H1 (cell line): ENCODE results near the gene PRDM15. TPM values are rescaled to one million over a fixed set of nuclear protein-coding genes. Genes with fewer than 3 reads are reported as not detected.

ENCODE experiments used
- CTCF ChIA-PET: fragments of 300-600 bp; sonication (Branson Sonifier 250); formaldehyde crosslinking; loops from one replicate; lab custom pipeline; 2021; ENCODE audit not compliant: partially characterized antibody; lab: Charles Lee
- POLR2A ChIA-PET: fragments of 300-600 bp; sonication (Branson Sonifier 250); formaldehyde crosslinking; loops from one replicate; lab custom pipeline; 2021; ENCODE audit warnings: inconsistent platforms; ENCODE audit not compliant: partially characterized antibody; lab: Charles Lee
- DNase-seq, 2 experiments: peaks; one replicate each; pipeline versions ENCODE4 v3.0.0 to v3.0.0-alpha.2; 2010 to 2022; ENCODE audit warnings: low spot score in 2 of 2, low read depth in 1 of 2, mixed read lengths in 1 of 2
- FAIRE-seq: peaks from 2 replicates; lab custom pipeline; 2011; peaks lifted over from hg19 to GRCh38; lab: Jason Lieb, UNC
- H2AFZ ChIP-seq: 2 replicates; pipeline ENCODE4 v1.8.1; 2012; ENCODE audit warnings: low read length, inconsistent platforms
- H2AK5ac ChIP-seq: 2 replicates; pipeline ENCODE4 v1.6.1; 2013; ENCODE audit warnings: low read depth, low read length
- H2BK120ac ChIP-seq: replicated peaks from 2 replicates; pipeline ENCODE3; 2013; ENCODE audit warnings: low read depth, low read length, inconsistent platforms
- H2BK12ac ChIP-seq: 2 replicates; pipeline ENCODE4 v1.6.1; 2013; ENCODE audit warnings: low read depth, low read length
- H2BK15ac ChIP-seq: 2 replicates; pipeline ENCODE4 v1.6.1; 2013; ENCODE audit warnings: low read length
- H2BK20ac ChIP-seq: 2 replicates; pipeline ENCODE4 v1.6.1; 2013; ENCODE audit warnings: low read length
- H2BK5ac ChIP-seq: 2 replicates; pipeline ENCODE4 v1.6.1; 2013; ENCODE audit warnings: low read depth, low read length
- H3K14ac ChIP-seq: 2 replicates; pipeline ENCODE4 v1.6.1; 2013; ENCODE audit warnings: inconsistent platforms; ENCODE audit not compliant: insufficient read length
- H3K18ac ChIP-seq: 2 replicates; pipeline ENCODE4 v1.6.1; 2013; ENCODE audit warnings: low read length; ENCODE audit errors: extremely low read depth
- H3K23ac ChIP-seq: 2 replicates; pipeline ENCODE4 v1.6.1; 2013; ENCODE audit warnings: inconsistent platforms; ENCODE audit not compliant: insufficient read length
- H3K23me2 ChIP-seq: 2 replicates; pipeline ENCODE4 v1.6.1; 2013; ENCODE audit warnings: low read depth, low read length
- H3K27ac ChIP-seq: 2 replicates; pipeline ENCODE4 v1.6.1; 2011; ENCODE audit warnings: low read depth, low read length, inconsistent platforms
- H3K27me3 ChIP-seq, 4 experiments: replicated peaks in 1 of 4; 1 replicate in 1 of 4; 2 replicates in 3 of 4; pipeline versions ENCODE4 v1.6.1 to v1.8.1; 2011 to 2013; ENCODE audit warnings: low read length in 3 of 4, mild to moderate bottlenecking in 3 of 4, inconsistent platforms in 2 of 4, mixed read lengths in 2 of 4, moderate library complexity in 1 of 4; ENCODE audit not compliant: control insufficient read depth in 3 of 4, insufficient read depth in 3 of 4; ENCODE audit errors: extremely low read depth in 1 of 4
- H3K36me3 ChIP-seq, 4 experiments: 2 replicates each; pipeline versions ENCODE4 v1.6.1 to v1.8.1; 2011 to 2013; ENCODE audit warnings: mild to moderate bottlenecking in 4 of 4, low read length in 3 of 4, moderate library complexity in 2 of 4, control low read depth in 1 of 4, inconsistent platforms in 1 of 4; ENCODE audit not compliant: insufficient read depth in 4 of 4, control insufficient read depth in 2 of 4
- H3K4ac ChIP-seq: replicated peaks from 2 replicates; pipeline ENCODE3; 2013; ENCODE audit warnings: low read length, low read depth, mixed read lengths, inconsistent platforms; ENCODE audit not compliant: insufficient read length
- H3K4me1 ChIP-seq, 4 experiments: replicated peaks in 1 of 4; 1 replicate in 1 of 4; 2 replicates in 3 of 4; pipeline versions ENCODE4 v1.6.1 to v1.8.1; 2011 to 2013; ENCODE audit warnings: low read length in 3 of 4, inconsistent platforms in 2 of 4, mixed read lengths in 1 of 4; ENCODE audit not compliant: insufficient read depth in 4 of 4, control insufficient read depth in 3 of 4
- H3K4me2 ChIP-seq, 2 experiments: 2 replicates each; pipeline versions ENCODE4 v1.6.1 to v1.8.1; 2011 to 2013; ENCODE audit warnings: low read depth in 2 of 2, low read length in 2 of 2, control low read depth in 1 of 2, inconsistent platforms in 1 of 2, mild to moderate bottlenecking in 1 of 2; ENCODE audit not compliant: insufficient read depth in 1 of 2
- H3K4me3 ChIP-seq, 4 experiments: fragments of 200-600, 300-600 bp in 1 of 4; sonication (generic), shearing (Covaris generic), sonication (Bioruptor Twin) in 1 of 4; 2 replicates each; pipeline versions ENCODE4 v1.5.1 to v1.8.1; 2011 to 2016; ENCODE audit warnings: low read length in 4 of 4, low read depth in 3 of 4, control low read depth in 2 of 4, inconsistent platforms in 2 of 4, mild to moderate bottlenecking in 2 of 4, mixed read lengths in 1 of 4, moderate library complexity in 1 of 4; ENCODE audit not compliant: insufficient read depth in 2 of 4; ENCODE audit errors: extremely low read depth in 1 of 4
- H3K56ac ChIP-seq: replicated peaks from 2 replicates; pipeline ENCODE3; 2013; ENCODE audit warnings: low read depth, mild to moderate bottlenecking, mixed read lengths, low read length, inconsistent platforms; ENCODE audit not compliant: insufficient read length
- H3K79me1 ChIP-seq: 2 replicates; pipeline ENCODE4 v1.6.1; 2013; ENCODE audit warnings: low read depth, low read length, control low read depth
- H3K79me2 ChIP-seq, 2 experiments: 2 replicates each; pipeline versions ENCODE4 v1.6.1 to v1.8.1; 2012 to 2013; ENCODE audit warnings: low read length in 2 of 2, mild to moderate bottlenecking in 2 of 2, inconsistent platforms in 1 of 2; ENCODE audit not compliant: insufficient read depth in 2 of 2, control insufficient read depth in 1 of 2
- H3K9ac ChIP-seq, 4 experiments: replicated peaks in 1 of 4; 1 replicate in 1 of 4; 2 replicates in 3 of 4; pipeline versions ENCODE4 v1.6.1 to v1.8.1; 2011 to 2013; ENCODE audit warnings: low read depth in 3 of 4, low read length in 3 of 4, control low read depth in 2 of 4, mild to moderate bottlenecking in 2 of 4, moderate library complexity in 2 of 4, inconsistent platforms in 1 of 4; ENCODE audit errors: extremely low read depth in 1 of 4
- H3K9me3 ChIP-seq, 2 experiments: 2 replicates each; pipeline versions ENCODE4 v1.6.1 to v1.8.1; 2012 to 2013; ENCODE audit warnings: mild to moderate bottlenecking in 2 of 2, moderate library complexity in 2 of 2, control low read depth in 1 of 2, inconsistent platforms in 1 of 2, low read depth in 1 of 2, low read length in 1 of 2, mixed read lengths in 1 of 2; ENCODE audit not compliant: insufficient read depth in 2 of 2
- H4K20me1 ChIP-seq, 2 experiments: replicated peaks in 1 of 2; 2 replicates each; pipeline versions ENCODE3 to v1.8.1; 2011 to 2013; ENCODE audit warnings: inconsistent platforms in 2 of 2, low read length in 2 of 2, mild to moderate bottlenecking in 1 of 2; ENCODE audit not compliant: insufficient read depth in 2 of 2, control insufficient read depth in 1 of 2
- H4K5ac ChIP-seq: 2 replicates; pipeline ENCODE4 v1.6.1; 2013; ENCODE audit warnings: low read length, low read depth, mixed read lengths, inconsistent platforms; ENCODE audit not compliant: insufficient read length
- H4K8ac ChIP-seq: 2 replicates; pipeline ENCODE4 v1.8.0; 2013; ENCODE audit warnings: mild to moderate bottlenecking, moderate library complexity, low read length, inconsistent platforms; ENCODE audit not compliant: insufficient read depth; ENCODE audit errors: extremely low read depth
- H4K91ac ChIP-seq: replicated peaks from 2 replicates; pipeline ENCODE3; 2013; ENCODE audit warnings: low read length, mixed read lengths, inconsistent platforms; ENCODE audit not compliant: insufficient read length
- BCL11A ChIP-seq, 2 experiments: IDR thresholded peaks; one replicate each; pipeline ENCODE4 v1.6.1; 2011; ENCODE audit warnings: low read depth in 2 of 2, low read length in 2 of 2, mild to moderate bottlenecking in 2 of 2
- CHD2 ChIP-seq: IDR thresholded peaks from 2 replicates; pipeline ENCODE4 v1.6.1; 2012; ENCODE audit warnings: low read length, improper control_type of control experiment
- CTBP2 ChIP-seq: IDR thresholded peaks from 2 replicates; pipeline ENCODE4 v1.7.0; 2011; ENCODE audit warnings: borderline replicate concordance, mild to moderate bottlenecking, moderate library complexity, mixed read lengths, low read length; ENCODE audit not compliant: insufficient read depth, insufficient read length
- HDAC2 ChIP-seq, 2 experiments: fragments of 300-600 bp in 1 of 2; sonication (generic) in 1 of 2; IDR thresholded peaks; 2 replicates each; pipeline ENCODE4 v1.6.1; 2011 to 2012; ENCODE audit warnings: low read depth in 2 of 2, low read length in 2 of 2, mild to moderate bottlenecking in 2 of 2, moderate library complexity in 2 of 2, borderline replicate concordance in 1 of 2, inconsistent platforms in 1 of 2
- KDM1A ChIP-seq: fragments of 200-600, 300-600 bp; sonication (generic); IDR thresholded peaks from 2 replicates; pipeline ENCODE4 v1.7.1; 2016; ENCODE audit warnings: mild to moderate bottlenecking, low read length, borderline replicate concordance
- KDM5A ChIP-seq: fragments of 200-600 bp; IDR thresholded peaks from 2 replicates; pipeline ENCODE4 v1.7.1; 2012; ENCODE audit warnings: mild to moderate bottlenecking, low read length, inconsistent platforms, mixed read lengths
- POLR2AphosphoS5 ChIP-seq: IDR thresholded peaks from 2 replicates; pipeline ENCODE4 v1.6.1; 2011; ENCODE audit warnings: low read depth, low read length
- RNF2 ChIP-seq: fragments of 200-900, 300-1000 bp; sonication (generic); IDR thresholded peaks from 2 replicates; pipeline ENCODE4 v1.7.1; 2016; ENCODE audit warnings: borderline replicate concordance, low read depth, mild to moderate bottlenecking, antibody characterized with exemption, low read length; ENCODE audit not compliant: poor library complexity, severe bottlenecking; ENCODE audit errors: missing control alignments
- RXRA ChIP-seq: IDR thresholded peaks from 2 replicates; pipeline ENCODE4 v1.6.1; 2011; ENCODE audit warnings: low read depth, mild to moderate bottlenecking, low read length, moderate library complexity; ENCODE audit not compliant: insufficient read depth
- YY1 ChIP-seq: IDR thresholded peaks from 2 replicates; pipeline ENCODE4 v1.6.1; 2011; ENCODE audit warnings: low read depth, mild to moderate bottlenecking, low read length
- WGBS, 2 experiments: shearing (Covaris generic) in 1 of 2; methylation state at CpG; one replicate each; pipeline versions ENCODE4 v1.1.6 to v1.1.7; 2013 to 2015; ENCODE audit warnings: low lambda C conversion rate in 2 of 2, mixed read lengths in 2 of 2, inconsistent platforms in 1 of 2, low coverage in 1 of 2, missing lambda C conversion rate in 1 of 2; ENCODE audit not compliant: insufficient replicate concordance in 2 of 2, insufficient coverage in 1 of 2, insufficient read length in 1 of 2; ENCODE audit errors: extremely low coverage in 1 of 2, missing lambda C conversion rate in 1 of 2; 5-methylcytosine and 5-hydroxymethylcytosine counted together
- polyA plus RNA-seq, 7 experiments: library from polyadenylated mRNA; depleted of rRNA in 3 of 7; stranded (reverse) in 5 of 7; unstranded in 2 of 7; fragments of >200 nt in 5 of 7; fragments of 200-250 nt in 2 of 7; gene quantifications; 1 replicate in 5 of 7; 2 replicates in 1 of 7; 4 replicates in 1 of 7; pipeline versions ENCODE4 v1.2.1 to v1.2.3, GENCODE V29; 2011 to 2013; ENCODE audit warnings: missing spikeins in 2 of 7, mixed read lengths in 2 of 7
- total RNA-seq: library from RNA; stranded (reverse); fragmentation: NEBNext Ultra II Directional; extraction: Animal tissue kit (Norgen Biotek cat#: 25700); gene quantifications from 2 replicates; pipeline ENCODE4 v1.2.1, GENCODE V29; 2021
- TF ChIP-seq, protein P1 (sequence below): IDR thresholded peaks from 2 replicates; pipeline ENCODE4 v1.6.1; 2011; ENCODE audit warnings: low read length, improper control_type of control experiment

PRDM15 gene
- total and polyA plus RNA-seq, 2 of the 8 experiments (the other 6 are each of a cell fraction or from before 2014, with no cell fraction given) = 9.7 to 10.5 TPM

DNA sequence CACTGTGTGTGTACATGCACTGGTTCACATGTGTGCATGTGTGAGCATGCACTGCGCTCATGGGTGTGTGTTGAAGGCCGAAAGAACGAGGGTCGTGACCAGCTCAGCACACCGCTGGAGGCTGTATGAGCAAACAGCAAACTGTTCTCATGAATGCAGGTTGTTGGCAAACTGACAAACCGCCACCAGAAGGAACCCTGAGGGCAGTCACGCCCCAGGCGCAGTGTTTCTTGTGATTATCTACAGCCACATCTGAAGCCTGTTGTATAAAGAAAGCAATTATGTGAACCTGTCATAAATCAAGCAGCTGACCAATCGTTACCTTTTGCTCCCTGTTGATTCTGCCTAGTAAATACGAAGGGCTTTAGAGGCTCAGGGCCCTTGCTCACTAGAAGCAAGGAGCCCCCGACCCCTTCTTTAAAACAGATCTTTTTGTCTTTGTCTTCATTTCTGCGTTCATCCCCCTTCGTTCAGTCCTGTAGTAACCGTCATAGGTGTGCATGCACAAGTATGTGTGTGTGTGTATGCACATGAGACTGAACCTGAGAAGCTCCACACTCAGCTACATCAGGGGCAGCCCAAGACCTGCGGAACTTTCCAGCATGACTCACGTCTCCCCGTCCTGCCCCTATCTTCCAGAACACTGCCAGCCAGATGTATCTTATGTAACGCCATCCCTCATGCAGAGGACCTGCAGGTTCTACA, 95.5 kb downstream of the PRDM15 start:
- no peak overlapping the region for H4K91ac ChIP-seq
- no peaks in the 10 kb centered on the region for H4K20me1 ChIP-seq
- 78% methylated on average over 18 of the region's 18 CpGs; no CpG with 5 or more reads in 1 of the 2 experiments for WGBS, 2 experiments
- H3K79me2 ChIP-seq = no peaks in the 10 kb centered on the region
- no peak overlapping the region for H3K56ac ChIP-seq
- H2BK20ac ChIP-seq = no peak overlapping the region
- peak overlapping the region; percentile 21 for H3K4ac ChIP-seq
- 0 out of 2 replicates have a peak overlapping the region, but pooled peaks have one; percentile 27 for H2BK12ac ChIP-seq
- DNase-seq (no peak), FAIRE-seq (no peak)
- H3K36me3 ChIP-seq = no peaks in the 10 kb centered on the region
- H3K18ac ChIP-seq = no peak overlapping the region
- no peak overlapping the region for H3K4me2 ChIP-seq
- no peak overlapping the region for H4K5ac ChIP-seq
- no peak overlapping the region for H3K9ac ChIP-seq
- no peaks in the 10 kb centered on the region for H3K27me3 ChIP-seq
- H3K14ac ChIP-seq = no peak overlapping the region
- peak overlapping the region; percentile 61; the same call in 1 of the 2 replicates for H2BK15ac ChIP-seq
- no peak overlapping the region for H2BK5ac ChIP-seq
- H3K4me1 ChIP-seq = peaks cover 2 to 7% (median 4%) of the 10 kb centered on the region in 4 experiments; a peak in 5 of 7 replicates
- no peak overlapping the region for H2BK120ac ChIP-seq
- no peaks in the 10 kb centered on the region for H3K23me2 ChIP-seq
- ChIA-PET CTCF (interaction anchor here (1.3 to 2.5 kb wide), 2 partner anchors 168 to 171 kb away, joined by 6 to 12 read pairs; no protein-coding TSS in a partner anchor), POLR2A (no interaction called here)
- no peak overlapping the region for H4K8ac ChIP-seq
- H3K27ac ChIP-seq = no peak overlapping the region
- H2AK5ac ChIP-seq = no peak overlapping the region
- H3K79me1 ChIP-seq = no peaks in the 10 kb centered on the region
- no peak overlapping the region for H3K4me3 ChIP-seq
- no peaks in the 10 kb centered on the region for H3K9me3 ChIP-seq
- no peak overlapping the region for H3K23ac ChIP-seq
- no peak overlapping the region for H2AFZ ChIP-seq
- TF ChIP-seq KDM5A = no peak
- no peak for TF ChIP-seq YY1
- TF ChIP-seq, protein P1, sequence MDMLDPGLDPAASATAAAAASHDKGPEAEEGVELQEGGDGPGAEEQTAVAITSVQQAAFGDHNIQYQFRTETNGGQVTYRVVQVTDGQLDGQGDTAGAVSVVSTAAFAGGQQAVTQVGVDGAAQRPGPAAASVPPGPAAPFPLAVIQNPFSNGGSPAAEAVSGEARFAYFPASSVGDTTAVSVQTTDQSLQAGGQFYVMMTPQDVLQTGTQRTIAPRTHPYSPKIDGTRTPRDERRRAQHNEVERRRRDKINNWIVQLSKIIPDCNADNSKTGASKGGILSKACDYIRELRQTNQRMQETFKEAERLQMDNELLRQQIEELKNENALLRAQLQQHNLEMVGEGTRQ = no peak
- TF ChIP-seq POLR2AphosphoS5 = no peak
- TF ChIP-seq CTBP2 = no peak
- TF ChIP-seq RNF2 = no peak
- TF ChIP-seq CHD2 = no peak
- no peak for TF ChIP-seq HDAC2 (IDR thresholded peaks at IDR 0.05; ENCODE audit: borderline replicate concordance in 1 of 2, low read depth in 2 of 2, low read length in 2 of 2)
- no peak for TF ChIP-seq KDM1A
- no peak for TF ChIP-seq BCL11A (IDR thresholded peaks at IDR 0.05; ENCODE audit: low read depth in 2 of 2, low read length in 2 of 2)
- no peak for TF ChIP-seq RXRA
